Stomach (tissue), 9 donors: ENCODE results near the gene SLC39A13. TPM values are rescaled to one million over a fixed set of nuclear protein-coding genes. Genes with fewer than 3 reads are reported as not detected.

Experiments
- DNase-seq, 2 donors: peaks; one replicate each; pipeline versions ENCODE4 v3.0.0 to v3.0.0-alpha.2; 2013 to 2019
- H3K27ac ChIP-seq, 5 donors: fragments of 200-600 bp in 4 of 5; sonication (generic) in 4 of 5; one replicate each; pipeline ENCODE4 v1.5.1; 2013 to 2019; ENCODE audit warnings: mild to moderate bottlenecking in 1 of 5, moderate library complexity in 1 of 5
- H3K27me3 ChIP-seq, 3 donors: fragments of 200-600 bp; sonication (generic); one replicate each; pipeline ENCODE4 v1.5.1; 2017 to 2019; ENCODE audit warnings: mixed run types in 1 of 3
- H3K36me3 ChIP-seq, 4 donors: fragments of 200-600 bp; sonication (generic); 1 replicate in 3 of 4; 2 replicates in 1 of 4; pipeline ENCODE4 v1.5.1; 2016 to 2019
- H3K4me1 ChIP-seq, 4 donors: fragments of 200-600 bp; sonication (generic); one replicate each; pipeline ENCODE4 v1.5.1; 2016 to 2019
- H3K4me3 ChIP-seq, 4 donors: fragments of 200-600 bp; sonication (generic) in 3 of 4; one replicate each; pipeline ENCODE4 v1.5.1; 2016 to 2019; ENCODE audit warnings: mild to moderate bottlenecking in 1 of 4
- H3K9me3 ChIP-seq, 4 donors: fragments of 200-600 bp; sonication (generic); one replicate each; pipeline ENCODE4 v1.5.1; 2016 to 2019
- EP300 ChIP-seq: sonication (generic); formaldehyde crosslinking; IDR thresholded peaks from one replicate; pipeline ENCODE4 v1.6.1; 2017; ENCODE audit warnings: antibody characterized with exemption
- POLR2A ChIP-seq, 4 donors: fragments of 450-650 bp; IDR thresholded peaks; one replicate each; pipeline ENCODE4 v1.6.1; 2016; ENCODE audit warnings: antibody characterized with exemption in 4 of 4, control low read depth in 2 of 4, mild to moderate bottlenecking in 1 of 4, moderate library complexity in 1 of 4
- POLR2AphosphoS5 ChIP-seq, 3 donors: sonication (generic); formaldehyde crosslinking; IDR thresholded peaks; one replicate each; pipeline ENCODE4 v1.6.1; 2016; ENCODE audit warnings: antibody characterized with exemption in 3 of 3
- WGBS, 5 donors: extraction: QIAGEN DNeasy Blood & Tissue Kit in 3 of 5; methylation state at CpG; one replicate each; pipeline versions ENCODE4 v1.1.5 to v1.1.7; 2013 to 2018; 5-methylcytosine and 5-hydroxymethylcytosine counted together
- intact Hi-C: fragments of 100-400 bp; cut with DNase I; formaldehyde crosslinking; loops from one replicate; pipeline ENCODE4 v1.15.1; 2023; ENCODE audit warnings: low total_unique reads
- polyA plus RNA-seq, 3 donors: library from polyadenylated mRNA; stranded (reverse); fragments of 200-250 nt; gene quantifications; one replicate each; pipeline ENCODE4 v1.2.3, GENCODE V29; 2013
- total RNA-seq, 5 donors: library from RNA; depleted of rRNA; stranded (reverse); fragments of >200 nt; gene quantifications; one replicate each; pipeline versions ENCODE4 v1.1.0 to v1.2.3, GENCODE V29; 2014 to 2016
- TF ChIP-seq, protein P1 (sequence below), 7 experiments: fragments of 450-650 bp in 4 of 7; fragments of 200-600 bp in 3 of 7; sonication (generic) in 3 of 7; IDR thresholded peaks; one replicate each; pipeline ENCODE4 v1.5.1; 2016 to 2019; ENCODE audit warnings: antibody characterized with exemption in 7 of 7, control low read depth in 2 of 7, mild to moderate bottlenecking in 1 of 7
- donor health status: healthy with polysubstance abuse.
- donor health status: Bipolar disorder and iron deficiency.
- donor health status: healthy.

Gene SLC39A13
- total and polyA plus RNA-seq, 8 donors = 7.0 to 158 (median 25.9) TPM

GRCh38 chr11:47413908-47414684 lies 5.7 kb downstream of the SLC39A13 start:
- peaks cover 34 to 79% (median 56%) of the 10 kb centered on the region in 4 donors for H3K4me1 ChIP-seq
- peak overlapping the region; percentile 32 to 90 (median 87) for H3K27ac ChIP-seq
- no peaks in the 10 kb centered on the region for H3K27me3 ChIP-seq
- no peak overlapping the region for H3K4me3 ChIP-seq
- no peak for DNase-seq
- TF ChIP-seq POLR2AphosphoS5 (IDR thresholded peaks at IDR 0.05) = no peak
- TF ChIP-seq POLR2A (IDR thresholded peaks at IDR 0.05) = no peak
- no peak for TF ChIP-seq EP300
- TF ChIP-seq, protein P1, sequence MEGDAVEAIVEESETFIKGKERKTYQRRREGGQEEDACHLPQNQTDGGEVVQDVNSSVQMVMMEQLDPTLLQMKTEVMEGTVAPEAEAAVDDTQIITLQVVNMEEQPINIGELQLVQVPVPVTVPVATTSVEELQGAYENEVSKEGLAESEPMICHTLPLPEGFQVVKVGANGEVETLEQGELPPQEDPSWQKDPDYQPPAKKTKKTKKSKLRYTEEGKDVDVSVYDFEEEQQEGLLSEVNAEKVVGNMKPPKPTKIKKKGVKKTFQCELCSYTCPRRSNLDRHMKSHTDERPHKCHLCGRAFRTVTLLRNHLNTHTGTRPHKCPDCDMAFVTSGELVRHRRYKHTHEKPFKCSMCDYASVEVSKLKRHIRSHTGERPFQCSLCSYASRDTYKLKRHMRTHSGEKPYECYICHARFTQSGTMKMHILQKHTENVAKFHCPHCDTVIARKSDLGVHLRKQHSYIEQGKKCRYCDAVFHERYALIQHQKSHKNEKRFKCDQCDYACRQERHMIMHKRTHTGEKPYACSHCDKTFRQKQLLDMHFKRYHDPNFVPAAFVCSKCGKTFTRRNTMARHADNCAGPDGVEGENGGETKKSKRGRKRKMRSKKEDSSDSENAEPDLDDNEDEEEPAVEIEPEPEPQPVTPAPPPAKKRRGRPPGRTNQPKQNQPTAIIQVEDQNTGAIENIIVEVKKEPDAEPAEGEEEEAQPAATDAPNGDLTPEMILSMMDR (IDR thresholded peaks at IDR 0.05) = no peak
- no peaks in the 10 kb centered on the region for H3K9me3 ChIP-seq
- H3K36me3 ChIP-seq = peaks cover 38 to 82% (median 79%) of the 10 kb centered on the region in 4 donors
- intact Hi-C loops = no loop called here
- WGBS, 5 donors = 70 to 87% (median 82%) methylated on average over 15 to 16 of the region's 16 CpGs

GRCh38 chr11:47414685-47415070 lies 6.3 kb downstream of the SLC39A13 start:
- Histone ChIP-seq H3K9me3 (no peaks in the 10 kb centered on the region), H3K36me3 (peaks cover 42 to 88% (median 84%) of the 10 kb centered on the region in 4 donors), H3K27me3 (no peaks in the 10 kb centered on the region), H3K4me1 (peaks cover 28 to 74% (median 50%) of the 10 kb centered on the region in 4 donors), H3K27ac (peak overlapping the region in 4 of 5 donors; percentile 84 to 90 (median 88)), H3K4me3 (no peak overlapping the region)
- WGBS, 5 donors = 88 to 95% (median 91%) methylated on average over 3 to 19 of the region's 19 CpGs
- TF ChIP-seq POLR2A (IDR thresholded peaks at IDR 0.05) = no peak
- TF ChIP-seq, protein P1 (IDR thresholded peaks at IDR 0.05) = no peak
- no peak for TF ChIP-seq EP300
- TF ChIP-seq POLR2AphosphoS5 (IDR thresholded peaks at IDR 0.05) = no peak
- no peak for DNase-seq
- intact Hi-C loops = no loop called here

DNA sequence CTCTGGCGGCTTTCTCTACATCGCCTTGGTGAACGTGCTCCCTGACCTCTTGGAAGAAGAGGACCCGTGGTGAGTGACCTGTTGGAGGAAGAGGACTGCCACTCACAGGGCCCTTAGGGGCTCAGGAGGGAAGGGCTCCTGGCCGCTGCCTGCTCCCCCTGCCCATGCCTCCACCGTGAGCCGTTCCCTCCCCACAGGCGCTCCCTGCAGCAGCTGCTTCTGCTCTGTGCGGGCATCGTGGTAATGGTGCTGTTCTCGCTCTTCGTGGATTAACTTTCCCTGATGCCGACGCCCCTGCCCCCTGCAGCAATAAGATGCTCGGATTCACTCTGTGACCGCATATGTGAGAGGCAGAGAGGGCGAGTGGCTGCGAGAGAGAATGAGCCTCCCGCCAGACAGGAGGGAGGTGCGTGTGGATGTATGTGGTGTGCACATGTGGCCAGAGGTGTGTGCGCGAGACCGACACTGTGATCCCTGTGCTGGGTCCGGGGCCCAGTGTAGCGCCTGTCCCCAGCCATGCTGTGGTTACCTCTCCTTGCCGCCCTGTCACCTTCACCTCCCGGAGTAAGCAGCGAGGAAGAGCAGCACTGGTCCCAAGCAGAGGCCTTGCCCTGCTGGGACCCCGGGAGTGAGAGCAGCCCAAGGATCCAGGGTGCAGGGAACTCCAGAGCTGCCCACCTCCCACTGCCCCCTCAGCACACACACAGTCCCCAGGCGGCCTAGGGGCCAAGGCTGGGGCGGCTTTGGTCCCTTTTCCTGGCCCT lies 6.9 kb downstream of the SLC39A13 start:
- TF ChIP-seq EP300 = no peak
- TF ChIP-seq, protein P1 (IDR thresholded peaks at IDR 0.05) = no peak
- no peak for TF ChIP-seq POLR2A (IDR thresholded peaks at IDR 0.05)
- TF ChIP-seq POLR2AphosphoS5 (IDR thresholded peaks at IDR 0.05) = no peak
- Histone ChIP-seq H3K27me3 (no peaks in the 10 kb centered on the region), H3K9me3 (no peaks in the 10 kb centered on the region), H3K4me1 (peaks cover 22 to 68% (median 44%) of the 10 kb centered on the region in 4 donors), H3K4me3 (no peak overlapping the region), H3K36me3 (peaks cover 48 to 91% (median 87%) of the 10 kb centered on the region in 4 donors), H3K27ac (peak overlapping the region; percentile 57 to 90 (median 87))
- intact Hi-C loops = no loop called here
- DNase-seq = peak in 1 of 2 donors; percentile 11
- WGBS, 5 donors = 78 to 85% (median 83%) methylated on average over 24 to 31 of the region's 31 CpGs

- peak; percentile 78 to 88 for DNase-seq
- Histone ChIP-seq H3K9me3 (no peaks in the 10 kb centered on the region), H3K27me3 (no peaks in the 10 kb centered on the region), H3K4me3 (no peak overlapping the region), H3K36me3 (peaks cover 52 to 91% (median 87%) of the 10 kb centered on the region in 4 donors), H3K4me1 (peaks cover 20 to 60% (median 37%) of the 10 kb centered on the region in 4 donors), H3K27ac (peak overlapping the region; percentile 57 to 90 (median 87))
- TF ChIP-seq POLR2AphosphoS5 (IDR thresholded peaks at IDR 0.05) = peak; percentile 27 to 80 (median 63)
- TF ChIP-seq EP300 = no peak
- intact Hi-C loops = no loop called here
- WGBS, 5 donors = 16 to 26% (median 24%) methylated on average over 6 to 13 of the region's 13 CpGs
Observed at GRCh38 chr11:47415949-47416472, 7.6 kb downstream of the SLC39A13 start.
